ENCODE results near the gene BTF3.
"Not testable (repeated sequence)": the region's sequence is repeated elsewhere in the genome, so short reads cannot be mapped to it uniquely, and the experiment has no call there.

Gene BTF3

GRCh38 chr5:73469878-73470277 lies 28.4 kb upstream of the BTF3 start:
- no peak for DNase-seq (ENCODE audit: low spot score in 2 of 2)
- Mint-ChIP-seq H3K27me3 (peaks cover 4% of the 10 kb centered on the region), H3K36me3 (peaks cover 3% of the 10 kb centered on the region), H3K4me1 (no peaks in the 10 kb centered on the region), H3K27ac (no peak overlapping the region), H3K9me3 (peaks cover 1% of the 10 kb centered on the region), H3K4me3 (no peak overlapping the region)
- no peak for ATAC-seq (ENCODE audit: low read depth)

GRCh38 chr5:73471654-73472053 lies 26.6 kb upstream of the BTF3 start:
- ATAC-seq (ENCODE audit: low read depth): no peak
- H3K4me1 Mint-ChIP-seq: no peaks in the 10 kb centered on the region
- peaks cover 3% of the 10 kb centered on the region for H3K36me3 Mint-ChIP-seq
- H3K4me3 Mint-ChIP-seq: no peak overlapping the region
- peaks cover 2% of the 10 kb centered on the region for H3K27me3 Mint-ChIP-seq
- no peak for DNase-seq (ENCODE audit: low spot score in 2 of 2)
- H3K27ac Mint-ChIP-seq: no peak overlapping the region
- H3K9me3 Mint-ChIP-seq: peaks cover 1% of the 10 kb centered on the region

- H3K4me1 Mint-ChIP-seq: no peaks in the 10 kb centered on the region
- no peak overlapping the region for H3K4me3 Mint-ChIP-seq
- ATAC-seq (ENCODE audit: low read depth) (no peak), DNase-seq (ENCODE audit: low spot score in 2 of 2) (no peak)
- peaks cover 3% of the 10 kb centered on the region for H3K36me3 Mint-ChIP-seq
- H3K9me3 Mint-ChIP-seq: peaks cover 1% of the 10 kb centered on the region
- peaks cover 3% of the 10 kb centered on the region for H3K27me3 Mint-ChIP-seq
- no peak overlapping the region for H3K27ac Mint-ChIP-seq
Measured at GRCh38 chr5:73472116-73472515, 26.1 kb upstream of the BTF3 start.

- DNase-seq (ENCODE audit: low spot score in 2 of 2): no peak
- Mint-ChIP-seq H3K36me3 (no peaks in the 10 kb centered on the region), H3K4me1 (no peaks in the 10 kb centered on the region), H3K4me3 (no peak overlapping the region), H3K9me3 (no peaks in the 10 kb centered on the region), H3K27me3 (peaks cover 8% of the 10 kb centered on the region), H3K27ac (no peak overlapping the region)
- ATAC-seq (ENCODE audit: low read depth): no peak
Measured at GRCh38 chr5:73480500-73480899, 17.7 kb upstream of the BTF3 start.

- Mint-ChIP-seq H3K4me1 (no peaks in the 10 kb centered on the region), H3K27ac (no peak overlapping the region), H3K36me3 (no peaks in the 10 kb centered on the region), H3K4me3 (no peak overlapping the region), H3K9me3 (no peaks in the 10 kb centered on the region), H3K27me3 (peaks cover 14% of the 10 kb centered on the region)
- ATAC-seq (ENCODE audit: low read depth) (no peak), DNase-seq (ENCODE audit: low spot score in 2 of 2) (no peak)
Measured at GRCh38 chr5:73482383-73483136, 15.7 kb upstream of the BTF3 start.

- Mint-ChIP-seq H3K4me1 (no peaks in the 10 kb centered on the region), H3K36me3 (no peaks in the 10 kb centered on the region), H3K4me3 (no peak overlapping the region), H3K9me3 (no peaks in the 10 kb centered on the region), H3K27me3 (peaks cover 13% of the 10 kb centered on the region), H3K27ac (no peak overlapping the region)
- DNase-seq (ENCODE audit: low spot score in 2 of 2): no peak
- no peak for ATAC-seq (ENCODE audit: low read depth)
Measured at GRCh38 chr5:73483676-73484075, 14.6 kb upstream of the BTF3 start.

- Mint-ChIP-seq H3K9me3 (no peaks in the 10 kb centered on the region), H3K27me3 (peaks cover 13% of the 10 kb centered on the region), H3K4me1 (no peaks in the 10 kb centered on the region), H3K36me3 (no peaks in the 10 kb centered on the region), H3K27ac (no peak overlapping the region), H3K4me3 (no peak overlapping the region)
- ATAC-seq (ENCODE audit: low read depth) (no peak), DNase-seq (ENCODE audit: low spot score in 2 of 2) (no peak)
Measured at GRCh38 chr5:73484511-73484910, 13.7 kb upstream of the BTF3 start.

GRCh38 chr5:73485715-73486114 lies 12.5 kb upstream of the BTF3 start:
- Mint-ChIP-seq H3K4me3 (no peak overlapping the region), H3K4me1 (no peaks in the 10 kb centered on the region), H3K27ac (no peak overlapping the region), H3K27me3 (peaks cover 11% of the 10 kb centered on the region), H3K9me3 (no peaks in the 10 kb centered on the region), H3K36me3 (no peaks in the 10 kb centered on the region)
- ATAC-seq (ENCODE audit: low read depth) (no peak), DNase-seq (ENCODE audit: low spot score in 2 of 2) (no peak)

GRCh38 chr5:73486119-73486899 lies 11.9 kb upstream of the BTF3 start:
- H3K27ac Mint-ChIP-seq: no peak overlapping the region
- H3K36me3 Mint-ChIP-seq: no peaks in the 10 kb centered on the region
- DNase-seq (ENCODE audit: low spot score in 2 of 2) (no peak), ATAC-seq (ENCODE audit: low read depth) (no peak)
- H3K9me3 Mint-ChIP-seq: no peaks in the 10 kb centered on the region
- peaks cover 11% of the 10 kb centered on the region for H3K27me3 Mint-ChIP-seq
- H3K4me3 Mint-ChIP-seq: no peak overlapping the region
- H3K4me1 Mint-ChIP-seq: no peaks in the 10 kb centered on the region

GRCh38 chr5:73487257-73487656 lies 11.0 kb upstream of the BTF3 start:
- H3K27ac Mint-ChIP-seq; ATAC-seq (ENCODE audit: low read depth); DNase-seq (ENCODE audit: low spot score in 2 of 2); H3K9me3 Mint-ChIP-seq; H3K4me3 Mint-ChIP-seq; H3K36me3 Mint-ChIP-seq; H3K4me1 Mint-ChIP-seq: not testable (repeated sequence)
- H3K27me3 Mint-ChIP-seq: peaks cover 11% of the 10 kb centered on the region

GRCh38 chr5:73487815-73488214 lies 10.4 kb upstream of the BTF3 start:
- DNase-seq (ENCODE audit: low spot score in 2 of 2) (no peak), ATAC-seq (ENCODE audit: low read depth) (no peak)
- Mint-ChIP-seq H3K27ac (no peak overlapping the region), H3K4me3 (no peak overlapping the region), H3K27me3 (peaks cover 13% of the 10 kb centered on the region), H3K9me3 (no peaks in the 10 kb centered on the region), H3K36me3 (no peaks in the 10 kb centered on the region), H3K4me1 (no peaks in the 10 kb centered on the region)

- no peak overlapping the region for H3K4me3 Mint-ChIP-seq
- ATAC-seq (ENCODE audit: low read depth): no peak
- H3K36me3 Mint-ChIP-seq: no peaks in the 10 kb centered on the region
- H3K27me3 Mint-ChIP-seq: peaks cover 15% of the 10 kb centered on the region
- no peak overlapping the region for H3K27ac Mint-ChIP-seq
- no peaks in the 10 kb centered on the region for H3K4me1 Mint-ChIP-seq
- no peaks in the 10 kb centered on the region for H3K9me3 Mint-ChIP-seq
- no peak for DNase-seq (ENCODE audit: low spot score in 2 of 2)
Measured at GRCh38 chr5:73488806-73489205, 9.4 kb upstream of the BTF3 start.

- ATAC-seq (ENCODE audit: low read depth): no peak
- Mint-ChIP-seq H3K4me1 (no peaks in the 10 kb centered on the region), H3K27me3 (peaks cover 12% of the 10 kb centered on the region), H3K27ac (no peak overlapping the region), H3K4me3 (no peak overlapping the region), H3K9me3 (no peaks in the 10 kb centered on the region), H3K36me3 (no peaks in the 10 kb centered on the region)
- DNase-seq (ENCODE audit: low spot score in 2 of 2): no peak
Measured at GRCh38 chr5:73490088-73490487, 8.2 kb upstream of the BTF3 start.

- ATAC-seq (ENCODE audit: low read depth) (no peak), DNase-seq (ENCODE audit: low spot score in 2 of 2) (no peak)
- H3K4me1 Mint-ChIP-seq: no peaks in the 10 kb centered on the region
- H3K27ac Mint-ChIP-seq: no peak overlapping the region
- no peaks in the 10 kb centered on the region for H3K36me3 Mint-ChIP-seq
- H3K9me3 Mint-ChIP-seq: no peaks in the 10 kb centered on the region
- no peak overlapping the region for H3K4me3 Mint-ChIP-seq
- peaks cover 10% of the 10 kb centered on the region for H3K27me3 Mint-ChIP-seq
Measured at GRCh38 chr5:73491155-73491554, 7.1 kb upstream of the BTF3 start.

- Mint-ChIP-seq H3K9me3 (no peaks in the 10 kb centered on the region), H3K36me3 (no peaks in the 10 kb centered on the region), H3K4me1 (peaks cover 2% of the 10 kb centered on the region), H3K27ac (no peak overlapping the region), H3K4me3 (no peak overlapping the region), H3K27me3 (peaks cover 4% of the 10 kb centered on the region)
- DNase-seq (ENCODE audit: low spot score in 2 of 2): no peak
- no peak for ATAC-seq (ENCODE audit: low read depth)
Measured at GRCh38 chr5:73493421-73493820, 4.8 kb upstream of the BTF3 start.
